Body of pancreas (tissue), 4 donors: Measurements from ENCODE around the gene SPRR2A.

Experiments used
- POLR2A ChIP-seq, 3 donors: fragments of 450-650 bp; IDR thresholded peaks; one replicate each; pipeline ENCODE4 v1.6.1; 2016; ENCODE audit warnings: antibody characterized with exemption in 3 of 3, mild to moderate bottlenecking in 2 of 3
- TF ChIP-seq, protein P1 (sequence below), 7 experiments: fragments of 450-650 bp in 4 of 7; fragments of 200-600 bp in 3 of 7; sonication (generic) in 3 of 7; IDR thresholded peaks; one replicate each; pipeline ENCODE4 v1.5.1; 2016 to 2019; ENCODE audit warnings: antibody characterized with exemption in 7 of 7

DNA sequence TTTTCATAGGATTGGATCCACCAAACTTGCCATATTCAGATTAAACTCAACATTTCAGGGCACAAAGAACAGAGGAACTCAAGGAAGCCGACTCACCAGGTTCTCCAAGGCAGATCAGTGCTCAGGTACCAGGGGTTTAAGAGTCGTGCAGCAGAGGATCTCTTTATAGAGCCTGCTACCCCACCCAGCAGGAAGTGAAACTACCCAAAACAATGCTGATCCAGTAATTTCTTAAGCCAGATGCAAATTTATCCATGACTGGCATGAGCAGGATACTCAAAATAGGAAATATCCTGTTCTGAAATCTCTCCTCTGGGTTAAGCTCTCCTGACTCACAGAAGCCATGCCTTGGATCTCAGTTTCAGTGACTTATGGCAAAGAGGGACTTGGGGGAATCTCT, at the start of gene SPRR2A:
- TF ChIP-seq POLR2A (IDR thresholded peaks at IDR 0.05) = no peak
- TF ChIP-seq, protein P1, sequence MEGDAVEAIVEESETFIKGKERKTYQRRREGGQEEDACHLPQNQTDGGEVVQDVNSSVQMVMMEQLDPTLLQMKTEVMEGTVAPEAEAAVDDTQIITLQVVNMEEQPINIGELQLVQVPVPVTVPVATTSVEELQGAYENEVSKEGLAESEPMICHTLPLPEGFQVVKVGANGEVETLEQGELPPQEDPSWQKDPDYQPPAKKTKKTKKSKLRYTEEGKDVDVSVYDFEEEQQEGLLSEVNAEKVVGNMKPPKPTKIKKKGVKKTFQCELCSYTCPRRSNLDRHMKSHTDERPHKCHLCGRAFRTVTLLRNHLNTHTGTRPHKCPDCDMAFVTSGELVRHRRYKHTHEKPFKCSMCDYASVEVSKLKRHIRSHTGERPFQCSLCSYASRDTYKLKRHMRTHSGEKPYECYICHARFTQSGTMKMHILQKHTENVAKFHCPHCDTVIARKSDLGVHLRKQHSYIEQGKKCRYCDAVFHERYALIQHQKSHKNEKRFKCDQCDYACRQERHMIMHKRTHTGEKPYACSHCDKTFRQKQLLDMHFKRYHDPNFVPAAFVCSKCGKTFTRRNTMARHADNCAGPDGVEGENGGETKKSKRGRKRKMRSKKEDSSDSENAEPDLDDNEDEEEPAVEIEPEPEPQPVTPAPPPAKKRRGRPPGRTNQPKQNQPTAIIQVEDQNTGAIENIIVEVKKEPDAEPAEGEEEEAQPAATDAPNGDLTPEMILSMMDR (IDR thresholded peaks at IDR 0.05) = no peak
